ENCODE measurements around the gene SMIM22.

Gene SMIM22

GRCh38 chr16:4750896-4751295 lies 44.3 kb upstream of the SMIM22 start:
- TF ChIP-seq CTCF (conservative IDR thresholded peaks at IDR 0.05; ENCODE audit: low read depth, low read length) = no peak
- no peak overlapping the region for H3K4me3 ChIP-seq (ENCODE audit: low read length)
- DNase-seq (ENCODE audit: low read depth) = no peak

GRCh38 chr16:4752351-4753100 lies 42.6 kb upstream of the SMIM22 start:
- DNase-seq (ENCODE audit: low read depth) = no peak
- no peak overlapping the region for H3K4me3 ChIP-seq (ENCODE audit: low read length)
- no peak for TF ChIP-seq CTCF (conservative IDR thresholded peaks at IDR 0.05; ENCODE audit: low read depth, low read length)

GRCh38 chr16:4753227-4753626 lies 41.9 kb upstream of the SMIM22 start:
- no peak for TF ChIP-seq CTCF (conservative IDR thresholded peaks at IDR 0.05; ENCODE audit: low read depth, low read length)
- DNase-seq (ENCODE audit: low read depth) = no peak
- no peak overlapping the region for H3K4me3 ChIP-seq (ENCODE audit: low read length)

- no peak for DNase-seq (ENCODE audit: low read depth)
- H3K4me3 ChIP-seq (ENCODE audit: low read length) = no peak overlapping the region
- no peak for TF ChIP-seq CTCF (conservative IDR thresholded peaks at IDR 0.05; ENCODE audit: low read depth, low read length)
Measured at GRCh38 chr16:4754865-4755264, 40.3 kb upstream of the SMIM22 start.

GRCh38 chr16:4755687-4756086 lies 39.5 kb upstream of the SMIM22 start:
- no peak overlapping the region for H3K4me3 ChIP-seq (ENCODE audit: low read length)
- no peak for DNase-seq (ENCODE audit: low read depth)
- no peak for TF ChIP-seq CTCF (conservative IDR thresholded peaks at IDR 0.05; ENCODE audit: low read depth, low read length)

- no peak overlapping the region for H3K4me3 ChIP-seq (ENCODE audit: low read length)
- no peak for TF ChIP-seq CTCF (conservative IDR thresholded peaks at IDR 0.05; ENCODE audit: low read depth, low read length)
- no peak for DNase-seq (ENCODE audit: low read depth)
Measured at GRCh38 chr16:4760221-4760910, 34.8 kb upstream of the SMIM22 start.

GRCh38 chr16:4762205-4762604 lies 33.0 kb upstream of the SMIM22 start:
- H3K4me3 ChIP-seq (ENCODE audit: low read length) = no peak overlapping the region
- no peak for TF ChIP-seq CTCF (conservative IDR thresholded peaks at IDR 0.05; ENCODE audit: low read depth, low read length)
- no peak for DNase-seq (ENCODE audit: low read depth)

Measured in retinal pigment epithelial cell (primary cell).